Mucosa of rectum (tissue), 2 donors: ENCODE measurements around the gene USP24.

ENCODE experiments used
- H3K27ac ChIP-seq, 2 donors: one replicate each; pipeline ENCODE4 v1.7.0; 2013; ENCODE audit warnings: inconsistent platforms in 2 of 2, low read depth in 2 of 2, low read length in 2 of 2
- H3K27me3 ChIP-seq, 2 donors: one replicate each; pipeline ENCODE4 v1.7.0; 2013; ENCODE audit warnings: low read length in 2 of 2; ENCODE audit not compliant: control insufficient read depth in 2 of 2, insufficient read depth in 2 of 2
- H3K36me3 ChIP-seq, 2 donors: one replicate each; pipeline ENCODE4 v1.7.0; 2013; ENCODE audit warnings: low read length in 2 of 2; ENCODE audit not compliant: control insufficient read depth in 2 of 2, insufficient read depth in 2 of 2
- H3K4me1 ChIP-seq, 2 donors: one replicate each; pipeline ENCODE4 v1.7.0; 2013; ENCODE audit warnings: low read length in 2 of 2, mild to moderate bottlenecking in 1 of 2; ENCODE audit not compliant: control insufficient read depth in 2 of 2, insufficient read depth in 2 of 2
- H3K4me3 ChIP-seq, 2 donors: one replicate each; pipeline ENCODE4 v1.7.0; 2013; ENCODE audit warnings: low read length in 2 of 2
- H3K9ac ChIP-seq, 2 donors: one replicate each; pipeline ENCODE4 v1.7.0; 2013; ENCODE audit warnings: low read length in 2 of 2, low read depth in 1 of 2, mild to moderate bottlenecking in 1 of 2
- H3K9me3 ChIP-seq, 2 donors: one replicate each; pipeline ENCODE4 v1.7.0; 2013; ENCODE audit warnings: low read length in 2 of 2; ENCODE audit not compliant: control insufficient read depth in 2 of 2
- donor health status: healthy.
- donor health status: Normal muscosa, but diverticular disease.

Gene USP24

DNA sequence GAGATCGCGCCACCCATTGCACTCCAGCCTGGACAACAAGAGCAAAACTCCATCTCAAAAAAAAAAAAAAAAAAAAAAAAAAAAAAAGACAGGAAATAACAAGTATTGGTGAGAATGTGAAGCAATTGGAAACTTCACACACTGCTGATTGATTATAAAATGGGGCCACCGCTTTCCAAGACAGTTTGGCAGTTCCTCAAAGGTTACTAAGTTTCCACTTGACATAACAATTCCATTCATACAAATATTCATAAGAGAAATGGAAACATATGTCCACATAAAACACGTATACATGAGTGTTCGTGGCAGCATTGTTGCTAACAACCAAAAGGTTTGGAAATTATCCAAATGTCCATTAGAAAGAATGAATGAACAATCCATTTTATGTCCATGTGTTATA lies 26.3 kb downstream of the USP24 start:
- H3K27me3 ChIP-seq: no peaks in the 10 kb centered on the region
- no peaks in the 10 kb centered on the region for H3K36me3 ChIP-seq
- no peaks in the 10 kb centered on the region for H3K4me1 ChIP-seq
- no peaks in the 10 kb centered on the region for H3K9me3 ChIP-seq
- no peak overlapping the region for H3K27ac ChIP-seq
- no peak overlapping the region for H3K4me3 ChIP-seq
- H3K9ac ChIP-seq: no peak overlapping the region

- Histone ChIP-seq H3K9me3 (no peaks in the 10 kb centered on the region), H3K9ac (no peak overlapping the region), H3K36me3 (no peaks in the 10 kb centered on the region), H3K27ac (no peak overlapping the region), H3K4me3 (no peak overlapping the region), H3K4me1 (no peaks in the 10 kb centered on the region), H3K27me3 (no peaks in the 10 kb centered on the region)
These were observed 29.3 kb downstream of the USP24 start for GRCh38 chr1:55185832-55186231.

GRCh38 chr1:55184859-55185258 lies 30.3 kb downstream of the USP24 start:
- no peaks in the 10 kb centered on the region for H3K36me3 ChIP-seq
- no peak overlapping the region for H3K4me3 ChIP-seq
- no peaks in the 10 kb centered on the region for H3K9me3 ChIP-seq
- H3K27ac ChIP-seq: no peak overlapping the region
- no peaks in the 10 kb centered on the region for H3K4me1 ChIP-seq
- no peak overlapping the region for H3K9ac ChIP-seq
- no peaks in the 10 kb centered on the region for H3K27me3 ChIP-seq

DNA sequence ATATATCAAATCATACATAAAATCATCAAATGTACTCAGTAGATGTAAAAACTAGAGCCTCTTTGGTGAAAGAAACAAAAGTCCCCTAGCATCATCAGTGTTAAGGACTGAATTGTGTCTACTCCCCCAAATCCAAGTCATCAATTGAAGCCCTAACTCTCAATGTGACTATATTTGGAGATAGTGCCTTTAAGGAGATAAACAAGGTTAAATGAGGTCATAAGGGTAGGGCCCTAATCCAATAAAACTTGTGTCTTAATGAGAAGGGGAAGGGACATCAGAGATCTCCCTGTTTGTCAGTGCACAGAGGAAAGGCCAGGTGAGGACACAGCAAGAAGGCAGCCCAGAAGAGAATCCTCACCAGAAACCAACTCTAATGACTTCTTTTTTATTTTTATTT lies 33.5 kb downstream of the USP24 start:
- Histone ChIP-seq H3K4me1 (no peaks in the 10 kb centered on the region), H3K9me3 (no peaks in the 10 kb centered on the region), H3K4me3 (no peak overlapping the region), H3K27me3 (no peaks in the 10 kb centered on the region), H3K36me3 (peaks cover 2 to 3% of the 10 kb centered on the region in 2 donors), H3K27ac (no peak overlapping the region), H3K9ac (no peak overlapping the region)

DNA sequence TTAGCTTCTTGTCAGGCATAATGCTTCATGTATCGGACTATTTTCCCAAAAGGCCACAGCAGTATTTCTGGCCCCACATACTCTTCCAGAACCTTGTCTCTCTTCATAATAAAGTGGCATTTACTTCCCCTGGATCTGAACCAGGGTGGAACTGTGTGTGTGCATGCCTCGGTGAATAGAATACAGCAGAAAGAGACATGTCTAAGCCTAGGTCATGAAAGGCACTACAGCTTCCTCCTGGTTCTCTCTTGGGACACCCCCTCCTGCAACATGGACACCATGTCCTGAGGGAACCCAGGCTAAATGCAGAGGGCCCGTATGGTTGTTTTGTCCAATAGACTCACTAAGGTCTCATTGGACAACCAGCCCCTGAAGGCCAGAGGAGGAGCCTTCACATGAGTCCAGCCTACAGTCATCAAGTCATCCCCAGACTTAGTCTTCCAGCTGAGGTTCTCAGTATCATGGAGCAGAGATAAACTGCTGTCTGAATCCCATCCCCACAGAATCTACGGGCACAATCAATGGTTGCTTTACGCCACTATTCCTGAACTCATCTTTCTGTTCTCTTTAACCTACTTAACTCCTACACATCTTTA lies 35.0 kb downstream of the USP24 start:
- H3K9ac ChIP-seq: no peak overlapping the region

DNA sequence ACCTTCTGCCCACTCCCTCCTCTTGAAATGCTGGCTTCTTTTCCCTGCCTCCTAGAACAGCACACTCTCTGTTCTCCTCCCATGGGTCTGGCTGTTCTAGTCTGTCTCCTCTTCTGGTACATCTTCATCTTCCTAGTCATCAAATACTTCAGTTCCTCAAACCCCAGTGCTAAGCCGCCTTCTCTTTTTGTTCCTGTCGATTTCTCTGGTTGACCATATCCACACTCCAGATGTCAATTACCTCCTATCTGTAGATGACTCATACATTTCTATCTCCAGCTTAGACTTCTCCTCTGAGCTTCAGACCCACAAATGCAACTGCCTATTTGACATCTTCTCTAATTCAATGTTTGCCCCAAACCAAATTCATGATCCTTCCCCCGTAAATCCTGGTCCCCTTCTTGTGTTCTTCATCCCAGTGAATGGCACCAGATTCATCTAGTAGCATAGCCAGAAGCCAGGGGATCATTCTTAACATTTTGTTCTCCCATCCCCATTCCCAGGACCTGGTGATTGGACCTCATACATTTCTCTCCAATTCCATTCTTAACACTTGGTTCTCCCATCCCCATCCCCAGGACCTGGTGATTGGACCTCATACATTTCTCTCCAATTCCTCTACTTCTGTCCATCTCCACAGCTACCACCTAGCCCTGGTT lies 35.9 kb downstream of the USP24 start:
- H3K9ac ChIP-seq: no peak overlapping the region

More for the DNA sequence above, 35.0 kb downstream of the USP24 start:
- H3K27me3 ChIP-seq: no peaks in the 10 kb centered on the region
- no peak overlapping the region for H3K27ac ChIP-seq
- no peaks in the 10 kb centered on the region for H3K9me3 ChIP-seq
- no peak overlapping the region for H3K4me3 ChIP-seq
- no peaks in the 10 kb centered on the region for H3K4me1 ChIP-seq
- H3K36me3 ChIP-seq: peaks cover 2 to 3% of the 10 kb centered on the region in 2 donors

DNA sequence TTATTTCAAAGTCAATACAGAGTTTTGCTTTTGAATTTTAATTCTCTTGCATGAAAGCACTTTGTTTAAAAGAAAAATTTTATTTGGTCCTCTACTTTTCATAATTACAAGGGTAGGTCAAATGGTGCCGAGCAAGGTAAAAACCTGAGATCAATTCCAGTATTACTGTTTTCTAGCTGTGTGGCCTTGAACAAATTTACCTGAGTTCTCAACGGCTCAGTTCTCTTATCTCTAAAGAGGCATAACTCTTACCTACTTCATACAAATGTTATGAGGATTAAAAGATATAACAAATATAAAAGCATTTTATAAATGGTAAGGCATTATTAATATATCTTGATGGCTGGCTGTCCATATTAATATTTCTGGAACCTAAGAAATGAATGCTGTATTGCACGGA lies 42.5 kb downstream of the USP24 start:
- H3K9me3 ChIP-seq: no peaks in the 10 kb centered on the region
- no peak overlapping the region for H3K4me3 ChIP-seq
- H3K27ac ChIP-seq: no peak overlapping the region
- no peaks in the 10 kb centered on the region for H3K27me3 ChIP-seq
- no peaks in the 10 kb centered on the region for H3K4me1 ChIP-seq
- no peak overlapping the region for H3K9ac ChIP-seq
- peaks cover 11 to 17% of the 10 kb centered on the region in 2 donors for H3K36me3 ChIP-seq

More for the DNA sequence above, 35.9 kb downstream of the USP24 start:
- Histone ChIP-seq H3K4me1 (no peaks in the 10 kb centered on the region), H3K36me3 (peaks cover 2 to 3% of the 10 kb centered on the region in 2 donors), H3K27me3 (no peaks in the 10 kb centered on the region), H3K9me3 (no peaks in the 10 kb centered on the region), H3K27ac (no peak overlapping the region), H3K4me3 (no peak overlapping the region)

DNA sequence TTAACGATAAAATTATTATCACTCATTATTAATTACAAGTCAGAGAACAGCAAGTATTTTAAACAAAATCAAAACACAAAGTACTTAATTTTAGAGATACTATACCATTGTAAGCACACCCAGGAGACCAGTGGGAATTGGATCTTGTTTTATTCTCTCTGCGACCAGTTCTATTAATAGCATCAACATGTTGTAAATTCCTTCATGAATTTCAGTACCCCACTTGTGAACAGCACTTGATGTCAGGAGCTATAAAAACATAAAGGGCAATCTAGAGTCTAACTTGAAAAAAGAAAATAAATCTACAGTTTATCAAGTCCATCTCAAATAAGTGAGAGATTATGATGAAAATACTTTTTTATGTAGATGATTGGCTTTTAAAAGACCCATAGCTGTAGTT lies 42.9 kb downstream of the USP24 start:
- Histone ChIP-seq H3K27me3 (no peaks in the 10 kb centered on the region), H3K9me3 (no peaks in the 10 kb centered on the region), H3K36me3 (peaks cover 13 to 16% of the 10 kb centered on the region in 2 donors), H3K4me1 (no peaks in the 10 kb centered on the region), H3K4me3 (no peak overlapping the region), H3K27ac (no peak overlapping the region), H3K9ac (no peak overlapping the region)

GRCh38 chr1:55171694-55172093 lies 43.5 kb downstream of the USP24 start:
- Histone ChIP-seq H3K27ac (no peak overlapping the region), H3K27me3 (no peaks in the 10 kb centered on the region), H3K9ac (no peak overlapping the region), H3K4me1 (no peaks in the 10 kb centered on the region), H3K36me3 (peaks cover 14 to 15% of the 10 kb centered on the region in 2 donors), H3K9me3 (no peaks in the 10 kb centered on the region), H3K4me3 (no peak overlapping the region)

DNA sequence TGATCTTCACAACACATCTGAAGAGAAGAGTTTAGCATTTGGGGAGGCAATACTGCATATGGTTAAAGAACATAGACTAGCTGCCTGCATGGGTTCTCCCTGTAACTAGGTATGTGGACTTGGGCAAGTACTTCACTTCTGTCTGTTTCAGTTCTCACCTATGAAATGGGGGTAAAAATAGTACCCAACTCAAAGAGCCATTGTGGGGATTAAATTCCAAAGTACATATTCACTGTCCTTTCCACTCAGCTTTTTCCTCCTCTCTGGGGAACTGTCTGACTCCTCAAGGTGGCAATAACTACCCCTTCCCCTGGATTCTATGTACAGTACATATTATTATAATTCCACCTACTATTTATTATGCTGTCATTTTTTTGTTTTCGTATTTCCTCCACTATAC lies 44.7 kb downstream of the USP24 start:
- Histone ChIP-seq H3K36me3 (peaks cover 19 to 21% of the 10 kb centered on the region in 2 donors), H3K27ac (no peak overlapping the region), H3K9ac (no peak overlapping the region), H3K9me3 (no peaks in the 10 kb centered on the region), H3K4me3 (no peak overlapping the region), H3K27me3 (no peaks in the 10 kb centered on the region), H3K4me1 (no peaks in the 10 kb centered on the region)
